ENCODE data around the gene CDH4. TPM values are rescaled to one million over a fixed set of nuclear protein-coding genes. Genes with fewer than 3 reads are reported as not detected.

The CDH4 gene
- total RNA-seq, 1 donor from 2014 or later: 0.06 TPM

- Histone ChIP-seq H3K27ac (no peak overlapping the region), H3K9me3 (no peaks in the 10 kb centered on the region), H3K4me1 (no peaks in the 10 kb centered on the region), H3K36me3 (no peaks in the 10 kb centered on the region), H3K27me3 (ENCODE audit: low read depth) (no peaks in the 10 kb centered on the region), H3K4me3 (no peak overlapping the region)
- intact Hi-C loops (cut with DNase I): no loop called here
- no peak for DNase-seq
- TF ChIP-seq, protein P1, sequence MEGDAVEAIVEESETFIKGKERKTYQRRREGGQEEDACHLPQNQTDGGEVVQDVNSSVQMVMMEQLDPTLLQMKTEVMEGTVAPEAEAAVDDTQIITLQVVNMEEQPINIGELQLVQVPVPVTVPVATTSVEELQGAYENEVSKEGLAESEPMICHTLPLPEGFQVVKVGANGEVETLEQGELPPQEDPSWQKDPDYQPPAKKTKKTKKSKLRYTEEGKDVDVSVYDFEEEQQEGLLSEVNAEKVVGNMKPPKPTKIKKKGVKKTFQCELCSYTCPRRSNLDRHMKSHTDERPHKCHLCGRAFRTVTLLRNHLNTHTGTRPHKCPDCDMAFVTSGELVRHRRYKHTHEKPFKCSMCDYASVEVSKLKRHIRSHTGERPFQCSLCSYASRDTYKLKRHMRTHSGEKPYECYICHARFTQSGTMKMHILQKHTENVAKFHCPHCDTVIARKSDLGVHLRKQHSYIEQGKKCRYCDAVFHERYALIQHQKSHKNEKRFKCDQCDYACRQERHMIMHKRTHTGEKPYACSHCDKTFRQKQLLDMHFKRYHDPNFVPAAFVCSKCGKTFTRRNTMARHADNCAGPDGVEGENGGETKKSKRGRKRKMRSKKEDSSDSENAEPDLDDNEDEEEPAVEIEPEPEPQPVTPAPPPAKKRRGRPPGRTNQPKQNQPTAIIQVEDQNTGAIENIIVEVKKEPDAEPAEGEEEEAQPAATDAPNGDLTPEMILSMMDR (IDR thresholded peaks at IDR 0.05): no peak
- no peak for ATAC-seq
Measured at GRCh38 chr20:61262514-61262913, 10.5 kb downstream of the CDH4 start.

DNA sequence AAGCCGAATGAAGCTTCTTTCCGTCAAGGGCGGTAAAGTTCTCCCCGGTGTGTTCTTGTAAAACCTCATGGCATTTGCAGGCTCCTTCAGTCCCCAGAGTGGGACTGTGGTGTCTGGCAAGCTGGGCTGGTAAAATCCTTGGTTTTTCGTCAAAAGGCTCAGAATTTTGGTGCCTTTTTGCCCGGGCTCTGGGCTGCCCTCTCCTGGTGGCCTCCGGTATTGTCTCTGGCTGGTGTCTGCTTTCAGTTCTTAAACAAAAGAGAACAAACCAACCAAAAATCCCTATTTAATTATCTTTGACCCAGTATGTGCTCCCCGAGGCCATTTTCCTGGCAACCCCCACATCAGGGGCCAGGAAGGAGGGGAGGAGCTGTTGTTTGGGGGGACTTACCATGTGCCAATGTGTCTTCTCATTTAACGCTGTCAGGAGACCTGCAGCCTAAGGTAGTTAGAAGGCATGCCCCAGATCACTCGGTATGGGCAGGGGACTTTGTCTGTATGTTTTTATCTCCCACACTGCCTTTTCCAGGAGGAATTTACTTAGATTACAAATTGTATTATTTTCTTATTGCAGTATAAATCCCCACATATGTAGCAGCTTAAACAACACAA lies 11.1 kb downstream of the CDH4 start:
- no peaks in the 10 kb centered on the region for H3K36me3 ChIP-seq
- H3K27ac ChIP-seq: no peak overlapping the region
- H3K9me3 ChIP-seq: no peaks in the 10 kb centered on the region
- no peak for DNase-seq
- H3K4me3 ChIP-seq: no peak overlapping the region
- no peak for ATAC-seq
- peaks cover 4% of the 10 kb centered on the region for H3K27me3 ChIP-seq (ENCODE audit: low read depth)
- no peaks in the 10 kb centered on the region for H3K4me1 ChIP-seq
- TF ChIP-seq, protein P1 (IDR thresholded peaks at IDR 0.05): peak; percentile 68
- intact Hi-C loops (cut with DNase I): no loop called here

- TF ChIP-seq, protein P1 (IDR thresholded peaks at IDR 0.05): no peak
- intact Hi-C loops (cut with DNase I): no loop called here
- Histone ChIP-seq H3K36me3 (no peaks in the 10 kb centered on the region), H3K9me3 (no peaks in the 10 kb centered on the region), H3K4me1 (no peaks in the 10 kb centered on the region), H3K27ac (no peak overlapping the region), H3K27me3 (ENCODE audit: low read depth) (peaks cover 11% of the 10 kb centered on the region), H3K4me3 (no peak overlapping the region)
- DNase-seq (no peak), ATAC-seq (no peak)
Measured at GRCh38 chr20:61263938-61264337, 11.9 kb downstream of the CDH4 start.

- Histone ChIP-seq H3K36me3 (no peaks in the 10 kb centered on the region), H3K9me3 (no peaks in the 10 kb centered on the region), H3K4me3 (no peak overlapping the region), H3K27me3 (ENCODE audit: low read depth) (peaks cover 11% of the 10 kb centered on the region), H3K27ac (no peak overlapping the region), H3K4me1 (no peaks in the 10 kb centered on the region)
- intact Hi-C loops (cut with DNase I): no loop called here
- ATAC-seq: no peak
- TF ChIP-seq, protein P1 (IDR thresholded peaks at IDR 0.05): no peak
- no peak for DNase-seq
Measured at GRCh38 chr20:61267241-61267640, 15.2 kb downstream of the CDH4 start.

- no peak for DNase-seq
- TF ChIP-seq, protein P1 (IDR thresholded peaks at IDR 0.05): no peak
- intact Hi-C loops (cut with DNase I): no loop called here
- no peak for ATAC-seq
- no peaks in the 10 kb centered on the region for H3K9me3 ChIP-seq
- no peak overlapping the region for H3K4me3 ChIP-seq
- H3K27ac ChIP-seq: no peak overlapping the region
- H3K27me3 ChIP-seq (ENCODE audit: low read depth): peaks cover 11% of the 10 kb centered on the region
- H3K36me3 ChIP-seq: no peaks in the 10 kb centered on the region
- H3K4me1 ChIP-seq: no peaks in the 10 kb centered on the region
Measured at GRCh38 chr20:61268024-61268423, 16.0 kb downstream of the CDH4 start.
